HFFc6 (cell line): Measurements from ENCODE around the gene LEMD1. TPM values are rescaled to one million over a fixed set of nuclear protein-coding genes. Genes with fewer than 3 reads are reported as not detected.

Source experiments
- DNase-seq: peaks from one replicate; pipeline ENCODE4 v3.0.0-alpha.2; 2018
- H3K27ac Mint-ChIP-seq: 2 replicates; pipeline ENCODE4 v1.8.0; 2020; ENCODE audit warnings: mild to moderate bottlenecking, mixed read lengths
- H3K27me3 Mint-ChIP-seq: 2 replicates; pipeline ENCODE4 v1.8.0; 2021; ENCODE audit warnings: mild to moderate bottlenecking, moderate library complexity, mixed read lengths; ENCODE audit not compliant: insufficient read depth
- H3K36me3 Mint-ChIP-seq: 2 replicates; pipeline ENCODE4 v1.8.0; 2021; ENCODE audit warnings: low read depth, mixed read lengths
- H3K4me1 Mint-ChIP-seq: 2 replicates; pipeline ENCODE4 v1.8.0; 2020; ENCODE audit warnings: low read depth, mixed read lengths
- H3K4me3 Mint-ChIP-seq: 2 replicates; pipeline ENCODE4 v1.8.0; 2020; ENCODE audit warnings: mild to moderate bottlenecking, moderate library complexity, mixed read lengths
- H3K9me3 Mint-ChIP-seq: 2 replicates; pipeline ENCODE4 v1.8.0; 2020; ENCODE audit warnings: mild to moderate bottlenecking, mixed read lengths
- CTCF ChIP-seq: fragments of 200-600 bp; sonication (generic); IDR thresholded peaks from 2 replicates; pipeline ENCODE4 v1.5.0; 2021; ENCODE audit warnings: antibody characterized with exemption, mild to moderate bottlenecking
- total RNA-seq, 6 experiments: library from RNA; stranded (reverse); fragmentation: NEBNext Ultra II Directional; extraction: Animal tissue kit (Norgen Biotek cat#: 25700); gene quantifications; 2 replicates in 1 of 6; 3 replicates in 5 of 6; pipeline ENCODE4 v1.2.3, GENCODE V29; 2021

Gene LEMD1
- total RNA-seq, 6 experiments from 2014 or later: not detected

GRCh38 chr1:205351984-205352713 lies 69.7 kb downstream of the LEMD1 start:
- H3K27me3 Mint-ChIP-seq: peaks cover 38% of the 10 kb centered on the region
- H3K4me3 Mint-ChIP-seq: no peak overlapping the region
- no peaks in the 10 kb centered on the region for H3K36me3 Mint-ChIP-seq
- peaks cover 9% of the 10 kb centered on the region; the same call in 1 of the 2 replicates for H3K4me1 Mint-ChIP-seq
- TF ChIP-seq CTCF: no peak
- no peaks in the 10 kb centered on the region for H3K9me3 Mint-ChIP-seq
- DNase-seq: no peak
- H3K27ac Mint-ChIP-seq: no peak overlapping the region

- H3K27ac Mint-ChIP-seq: no peak overlapping the region
Observed at GRCh38 chr1:205350691-205351141, 71.1 kb downstream of the LEMD1 start.

GRCh38 chr1:205350124-205350523 lies 71.7 kb downstream of the LEMD1 start:
- DNase-seq: no peak

More at GRCh38 chr1:205350691-205351141, 71.1 kb downstream of the LEMD1 start:
- Mint-ChIP-seq H3K4me1 (peaks cover 4% of the 10 kb centered on the region; the same call in 1 of the 2 replicates), H3K4me3 (no peak overlapping the region), H3K9me3 (no peaks in the 10 kb centered on the region), H3K36me3 (no peaks in the 10 kb centered on the region), H3K27me3 (peaks cover 41% of the 10 kb centered on the region)
- no peak for DNase-seq
- no peak for TF ChIP-seq CTCF

GRCh38 chr1:205348554-205349487 lies 73.0 kb downstream of the LEMD1 start:
- Mint-ChIP-seq H3K27me3 (peaks cover 50% of the 10 kb centered on the region), H3K27ac (no peak overlapping the region), H3K9me3 (no peaks in the 10 kb centered on the region), H3K36me3 (no peaks in the 10 kb centered on the region), H3K4me1 (no peaks in the 10 kb centered on the region), H3K4me3 (no peak overlapping the region)
- no peak for TF ChIP-seq CTCF
- DNase-seq: no peak

More at GRCh38 chr1:205350124-205350523, 71.7 kb downstream of the LEMD1 start:
- Mint-ChIP-seq H3K4me3 (no peak overlapping the region), H3K4me1 (peaks cover 4% of the 10 kb centered on the region; the same call in 1 of the 2 replicates), H3K9me3 (no peaks in the 10 kb centered on the region), H3K27ac (no peak overlapping the region), H3K36me3 (no peaks in the 10 kb centered on the region), H3K27me3 (peaks cover 45% of the 10 kb centered on the region)
- TF ChIP-seq CTCF: no peak

- no peak for TF ChIP-seq CTCF
- Mint-ChIP-seq H3K27ac (no peak overlapping the region), H3K27me3 (peaks cover 57% of the 10 kb centered on the region), H3K36me3 (no peaks in the 10 kb centered on the region), H3K9me3 (no peaks in the 10 kb centered on the region), H3K4me3 (no peak overlapping the region), H3K4me1 (no peaks in the 10 kb centered on the region)
- no peak for DNase-seq
Observed at GRCh38 chr1:205346956-205347574, 74.8 kb downstream of the LEMD1 start.
